Lower leg skin (tissue), 4 donors: Measurements from ENCODE around the gene ATP1A4. TPM values are rescaled to one million over a fixed set of nuclear protein-coding genes. Genes with fewer than 3 reads are reported as not detected.

ENCODE experiments used
- DNase-seq, 2 donors: peaks; one replicate each; pipeline ENCODE4 v3.0.0-alpha.2; 2019; ENCODE audit warnings: low spot score in 2 of 2
- H3K4me3 ChIP-seq: fragments of 200-600 bp; sonication (generic); 2 replicates; pipeline ENCODE4 v1.5.1; 2017; ENCODE audit warnings: mild to moderate bottlenecking, low read depth; ENCODE audit not compliant: poor library complexity, severe bottlenecking
- CTCF ChIP-seq, 3 donors: fragments of 450-650 bp; IDR thresholded peaks; one replicate each; pipeline ENCODE4 v1.5.1; 2016; ENCODE audit warnings: antibody characterized with exemption in 3 of 3, mild to moderate bottlenecking in 3 of 3, moderate library complexity in 2 of 3
- POLR2A ChIP-seq, 2 donors: fragments of 450-650 bp; IDR thresholded peaks; one replicate each; pipeline ENCODE4 v1.6.1; 2016 to 2017; ENCODE audit warnings: antibody characterized with exemption in 2 of 2, mild to moderate bottlenecking in 1 of 2, moderate library complexity in 1 of 2
- WGBS, 2 donors: methylation state at CpG; one replicate each; pipeline ENCODE4 v1.1.5; 2018; 5-methylcytosine and 5-hydroxymethylcytosine counted together
- intact Hi-C: fragments of 100-400 bp; cut with DNase I; formaldehyde crosslinking; loops from one replicate; pipeline ENCODE4 v1.15.0; 2023; ENCODE audit warnings: low total_unique reads
- total RNA-seq, 4 donors: library from RNA; depleted of rRNA; stranded (reverse); fragments of >200 nt; gene quantifications; one replicate each; pipeline ENCODE4 v1.1.0, GENCODE V29; 2016

Gene ATP1A4
- total RNA-seq, 4 donors from 2014 or later: 0.32 TPM; not detected in 3

- intact Hi-C loops: loop anchor here (5.0 to 10.0 kb wide), 3 partner anchors 61 to 101 kb away; no protein-coding TSS in a partner anchor
- WGBS, 2 donors: 95 to 97% methylated on average over 3 of the region's 3 CpGs
- TF ChIP-seq CTCF (IDR thresholded peaks at IDR 0.05) (no peak), POLR2A (IDR thresholded peaks at IDR 0.05) (no peak)
- no peak for DNase-seq
- H3K4me3 ChIP-seq: no peak overlapping the region
These were observed 40.4 kb downstream of the ATP1A4 start for GRCh38 chr1:160191756-160192155.

- intact Hi-C loops: loop anchor here (5.0 to 10.0 kb wide), 3 partner anchors 60 to 100 kb away; no protein-coding TSS in a partner anchor
- DNase-seq: no peak
- H3K4me3 ChIP-seq: no peak overlapping the region
- TF ChIP-seq CTCF (IDR thresholded peaks at IDR 0.05) (no peak), POLR2A (IDR thresholded peaks at IDR 0.05) (no peak)
These were observed 40.8 kb downstream of the ATP1A4 start for GRCh38 chr1:160192234-160192633.

- no peak overlapping the region for H3K4me3 ChIP-seq
- intact Hi-C loops: loop anchor here (5.0 to 10.0 kb wide), 3 partner anchors 59 to 99 kb away; no protein-coding TSS in a partner anchor
- 28% methylated on average over 16 of the region's 16 CpGs for WGBS, 2 donors
- peak; percentile 80 to 96 for DNase-seq
- TF ChIP-seq CTCF (IDR thresholded peaks at IDR 0.05) (peak in 2 of 3 donors; percentile 89 to 92), POLR2A (IDR thresholded peaks at IDR 0.05) (no peak)
These were observed 41.9 kb downstream of the ATP1A4 start for GRCh38 chr1:160193091-160193819.

GRCh38 chr1:160193832-160194736 is 42.7 kb downstream of the ATP1A4 start:
- 83 to 90% methylated on average over 9 of the region's 9 CpGs for WGBS, 2 donors
- H3K4me3 ChIP-seq: no peak overlapping the region

GRCh38 chr1:160194737-160195059 is 43.3 kb downstream of the ATP1A4 start:
- TF ChIP-seq POLR2A (IDR thresholded peaks at IDR 0.05) (no peak), CTCF (IDR thresholded peaks at IDR 0.05) (no peak)
- WGBS, 2 donors: 81 to 87% methylated on average over 2 of the region's 2 CpGs
- intact Hi-C loops: loop anchor here (5.0 to 10.0 kb wide), 3 partner anchors 58 to 98 kb away; no protein-coding TSS in a partner anchor

More at GRCh38 chr1:160193832-160194736, 42.7 kb downstream of the ATP1A4 start:
- intact Hi-C loops: loop anchor here (5.0 to 10.0 kb wide), 3 partner anchors 58 to 98 kb away; no protein-coding TSS in a partner anchor
- TF ChIP-seq POLR2A (IDR thresholded peaks at IDR 0.05) (no peak), CTCF (IDR thresholded peaks at IDR 0.05) (no peak)
- DNase-seq: no peak

More at GRCh38 chr1:160194737-160195059, 43.3 kb downstream of the ATP1A4 start:
- DNase-seq: no peak
- H3K4me3 ChIP-seq: no peak overlapping the region
